ENCODE measurements around the gene CDK3.

DNA sequence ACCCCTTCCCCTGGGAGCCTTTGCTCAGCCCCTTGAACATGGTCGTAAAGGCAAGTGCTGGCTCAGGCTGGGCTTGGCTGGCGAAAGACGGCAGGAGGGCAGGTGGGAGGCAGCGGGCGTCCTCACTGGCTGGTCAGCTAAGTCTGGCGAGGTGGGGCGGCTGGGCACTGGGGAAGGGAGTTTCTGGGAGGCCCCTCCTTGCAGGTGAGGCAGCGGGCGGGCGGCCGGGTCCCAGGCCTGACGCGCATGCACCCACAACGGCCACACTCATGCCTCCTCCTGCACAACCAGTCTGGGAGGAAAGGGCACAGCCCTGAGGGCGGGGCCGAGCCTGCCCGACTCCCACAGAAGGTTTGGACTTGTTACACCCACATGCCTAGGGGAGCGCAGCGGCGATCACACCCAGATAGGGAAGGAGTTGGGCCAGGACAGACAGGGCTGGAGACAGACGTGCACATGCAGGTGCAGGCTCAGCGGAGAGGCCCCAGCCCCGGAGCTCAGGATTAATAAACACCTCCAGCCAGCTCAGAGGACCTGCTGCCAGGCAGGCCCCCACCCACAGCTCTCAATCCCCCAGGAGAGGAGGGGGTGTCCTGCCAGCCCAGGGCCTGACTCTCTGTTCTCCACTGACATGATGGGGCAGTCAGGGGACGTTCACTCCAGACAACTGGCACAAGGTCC lies 26.6 kb downstream of the CDK3 start, which contains the start of gene EVPL:
- TF ChIP-seq, protein P1, sequence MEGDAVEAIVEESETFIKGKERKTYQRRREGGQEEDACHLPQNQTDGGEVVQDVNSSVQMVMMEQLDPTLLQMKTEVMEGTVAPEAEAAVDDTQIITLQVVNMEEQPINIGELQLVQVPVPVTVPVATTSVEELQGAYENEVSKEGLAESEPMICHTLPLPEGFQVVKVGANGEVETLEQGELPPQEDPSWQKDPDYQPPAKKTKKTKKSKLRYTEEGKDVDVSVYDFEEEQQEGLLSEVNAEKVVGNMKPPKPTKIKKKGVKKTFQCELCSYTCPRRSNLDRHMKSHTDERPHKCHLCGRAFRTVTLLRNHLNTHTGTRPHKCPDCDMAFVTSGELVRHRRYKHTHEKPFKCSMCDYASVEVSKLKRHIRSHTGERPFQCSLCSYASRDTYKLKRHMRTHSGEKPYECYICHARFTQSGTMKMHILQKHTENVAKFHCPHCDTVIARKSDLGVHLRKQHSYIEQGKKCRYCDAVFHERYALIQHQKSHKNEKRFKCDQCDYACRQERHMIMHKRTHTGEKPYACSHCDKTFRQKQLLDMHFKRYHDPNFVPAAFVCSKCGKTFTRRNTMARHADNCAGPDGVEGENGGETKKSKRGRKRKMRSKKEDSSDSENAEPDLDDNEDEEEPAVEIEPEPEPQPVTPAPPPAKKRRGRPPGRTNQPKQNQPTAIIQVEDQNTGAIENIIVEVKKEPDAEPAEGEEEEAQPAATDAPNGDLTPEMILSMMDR (IDR thresholded peaks at IDR 0.05): no peak
- no peak for TF ChIP-seq EZH2 (IDR thresholded peaks at IDR 0.05; ENCODE audit: borderline replicate concordance, insufficient read depth, low read depth, low read length, poor library complexity, severe bottlenecking)
